KMS-11 (cell line): ENCODE data around the gene MAP2K5.

ENCODE experiments used
- H2AFZ ChIP-seq: fragments of 200-600 bp; sonication (generic); 2 replicates; pipeline ENCODE4 v1.6.1; 2016; ENCODE audit warnings: antibody characterized with exemption, mixed run types, low read depth
- H3K27ac ChIP-seq: fragments of 200-600 bp; sonication (generic); 2 replicates; pipeline ENCODE4 v1.6.1; 2016; ENCODE audit warnings: mild to moderate bottlenecking, mixed run types
- H3K27me3 ChIP-seq: fragments of 200-600 bp; sonication (generic); 2 replicates; pipeline ENCODE4 v1.6.1; 2017; ENCODE audit warnings: mild to moderate bottlenecking, low read depth, mixed run types, moderate library complexity; ENCODE audit not compliant: insufficient read depth
- H3K36me3 ChIP-seq: fragments of 200-600 bp; sonication (generic); 2 replicates; pipeline ENCODE4 v1.6.1; 2017; ENCODE audit warnings: mild to moderate bottlenecking, mixed run types; ENCODE audit not compliant: insufficient read depth
- H3K4me1 ChIP-seq: fragments of 200-600 bp; sonication (generic); 2 replicates; pipeline ENCODE4 v1.6.1; 2016; ENCODE audit warnings: mild to moderate bottlenecking, low read depth, mixed run types; ENCODE audit not compliant: poor library complexity, severe bottlenecking
- H3K4me2 ChIP-seq: fragments of 200-600 bp; sonication (generic); 2 replicates; pipeline ENCODE4 v1.7.0; 2016; ENCODE audit warnings: mild to moderate bottlenecking, mixed run types
- H3K4me3 ChIP-seq: fragments of 200-600 bp; sonication (generic); IDR thresholded peaks from 2 replicates; pipeline ENCODE4 v1.6.1; 2017; ENCODE audit warnings: low read depth, low read length, mixed read lengths; ENCODE audit not compliant: insufficient read depth
- H3K79me2 ChIP-seq: fragments of 200-600 bp; sonication (generic); 2 replicates; pipeline ENCODE4 v1.6.1; 2016; ENCODE audit warnings: low read depth, mixed run types; ENCODE audit not compliant: insufficient read depth
- H3K9ac ChIP-seq: fragments of 200-600 bp; sonication (generic); 2 replicates; pipeline ENCODE4 v1.6.1; 2016; ENCODE audit warnings: mild to moderate bottlenecking, mixed run types
- H4K20me1 ChIP-seq: fragments of 200-600 bp; sonication (generic); 2 replicates; pipeline ENCODE4 v1.6.1; 2016; ENCODE audit warnings: mild to moderate bottlenecking, mixed run types; ENCODE audit not compliant: insufficient read depth
- TF ChIP-seq, protein P1 (sequence below): fragments of 200-600 bp; sonication (generic); conservative IDR thresholded peaks from 2 replicates; pipeline ENCODE4 v1.6.1; 2017; ENCODE audit warnings: low read depth, mild to moderate bottlenecking, antibody characterized with exemption, low read length, moderate library complexity, mixed read lengths

The MAP2K5 gene

DNA sequence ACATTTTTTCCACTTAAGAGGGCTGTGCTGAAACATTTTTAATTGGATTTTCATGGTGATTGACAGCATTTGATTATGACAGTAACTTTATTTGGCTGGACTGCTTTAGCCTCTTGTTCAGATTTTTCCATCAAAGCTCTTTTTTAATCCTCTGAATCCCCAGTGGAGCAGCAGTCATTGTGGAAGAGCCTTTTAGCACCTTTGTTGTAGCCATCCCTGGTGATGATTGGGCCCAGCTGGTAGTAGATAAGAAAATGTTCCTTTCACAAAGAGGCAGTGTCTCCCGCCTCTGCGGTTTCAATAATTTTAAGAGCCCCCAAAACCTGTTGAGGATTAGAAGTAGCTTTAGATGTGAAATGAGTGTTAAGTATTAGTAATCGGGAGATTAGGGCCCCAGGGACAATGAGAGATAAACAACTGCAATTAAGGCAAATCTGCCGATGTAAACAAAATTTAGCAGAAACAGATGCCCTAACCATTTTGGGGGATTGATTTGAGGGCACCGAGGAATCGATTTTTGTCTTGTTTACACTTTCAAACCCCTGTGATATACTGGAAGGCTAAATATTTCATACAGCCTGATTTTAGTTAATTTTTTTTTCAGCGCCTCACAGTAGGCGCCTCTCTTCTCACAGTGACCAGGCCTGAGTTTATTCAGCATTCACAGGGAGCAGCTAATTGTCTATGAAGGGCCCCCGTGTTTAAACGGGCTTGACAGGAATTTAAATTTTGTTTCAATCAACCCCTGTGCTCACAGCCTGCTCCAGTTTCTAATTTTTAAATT lies 239.6 kb downstream of the MAP2K5 start:
- Histone ChIP-seq H3K4me2 (peak overlapping the region; percentile 86), H3K36me3 (no peaks in the 10 kb centered on the region), H4K20me1 (no peaks in the 10 kb centered on the region), H3K9ac (peak overlapping the region; percentile 81), H2AFZ (peak overlapping the region; percentile 60), H3K79me2 (no peaks in the 10 kb centered on the region), H3K27me3 (no peaks in the 10 kb centered on the region), H3K4me3 (no peak overlapping the region), H3K27ac (peak overlapping the region; percentile 96), H3K4me1 (peaks cover 65% of the 10 kb centered on the region)
- TF ChIP-seq, protein P1, sequence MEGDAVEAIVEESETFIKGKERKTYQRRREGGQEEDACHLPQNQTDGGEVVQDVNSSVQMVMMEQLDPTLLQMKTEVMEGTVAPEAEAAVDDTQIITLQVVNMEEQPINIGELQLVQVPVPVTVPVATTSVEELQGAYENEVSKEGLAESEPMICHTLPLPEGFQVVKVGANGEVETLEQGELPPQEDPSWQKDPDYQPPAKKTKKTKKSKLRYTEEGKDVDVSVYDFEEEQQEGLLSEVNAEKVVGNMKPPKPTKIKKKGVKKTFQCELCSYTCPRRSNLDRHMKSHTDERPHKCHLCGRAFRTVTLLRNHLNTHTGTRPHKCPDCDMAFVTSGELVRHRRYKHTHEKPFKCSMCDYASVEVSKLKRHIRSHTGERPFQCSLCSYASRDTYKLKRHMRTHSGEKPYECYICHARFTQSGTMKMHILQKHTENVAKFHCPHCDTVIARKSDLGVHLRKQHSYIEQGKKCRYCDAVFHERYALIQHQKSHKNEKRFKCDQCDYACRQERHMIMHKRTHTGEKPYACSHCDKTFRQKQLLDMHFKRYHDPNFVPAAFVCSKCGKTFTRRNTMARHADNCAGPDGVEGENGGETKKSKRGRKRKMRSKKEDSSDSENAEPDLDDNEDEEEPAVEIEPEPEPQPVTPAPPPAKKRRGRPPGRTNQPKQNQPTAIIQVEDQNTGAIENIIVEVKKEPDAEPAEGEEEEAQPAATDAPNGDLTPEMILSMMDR, result no peak

DNA sequence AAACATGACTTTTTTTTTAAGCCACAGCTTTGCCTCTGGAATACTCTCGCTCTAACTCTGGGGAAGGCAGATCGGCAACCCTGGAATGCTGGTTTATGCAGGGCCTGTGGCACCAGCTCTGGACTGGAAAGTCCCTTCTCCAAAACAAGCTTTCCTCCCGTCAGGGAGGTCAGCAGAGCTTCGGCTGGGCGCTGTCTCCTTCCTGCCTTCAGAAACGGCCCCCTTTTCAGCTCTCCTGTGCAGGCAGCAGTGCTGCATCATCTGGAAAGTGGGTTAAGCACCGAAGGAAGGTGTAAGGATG lies 240.1 kb downstream of the MAP2K5 start:
- H3K79me2 ChIP-seq, result no peaks in the 10 kb centered on the region
- H3K27ac ChIP-seq, result peak overlapping the region; percentile 96
- peak overlapping the region; percentile 81 for H3K9ac ChIP-seq
- H3K36me3 ChIP-seq, result no peaks in the 10 kb centered on the region
- H3K4me3 ChIP-seq, result no peak overlapping the region
- peak overlapping the region; percentile 60 for H2AFZ ChIP-seq
- TF ChIP-seq, protein P1, result no peak
- peak overlapping the region; percentile 86 for H3K4me2 ChIP-seq
- H3K4me1 ChIP-seq, result peaks cover 67% of the 10 kb centered on the region
- no peaks in the 10 kb centered on the region for H3K27me3 ChIP-seq
- no peaks in the 10 kb centered on the region for H4K20me1 ChIP-seq

DNA sequence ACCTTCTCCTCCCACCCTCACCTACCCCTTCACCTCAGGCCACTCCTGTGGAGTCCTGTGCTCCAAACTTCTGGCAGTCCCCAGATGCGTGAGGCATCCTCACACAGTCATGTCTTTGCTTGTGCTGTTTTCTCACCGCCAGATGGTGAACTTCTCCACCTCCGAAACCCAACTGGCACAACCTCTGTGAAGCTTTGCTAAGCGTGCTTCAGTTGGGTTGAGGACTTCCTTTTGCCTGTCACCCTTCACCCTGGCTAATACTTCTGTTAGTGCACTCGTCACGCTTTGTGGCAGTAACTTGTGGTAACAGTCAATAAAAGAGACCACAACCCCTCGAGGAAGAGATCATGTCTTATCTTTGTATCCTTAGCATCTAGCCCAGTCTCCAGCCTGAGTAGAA lies 240.8 kb downstream of the MAP2K5 start:
- Histone ChIP-seq H3K27ac (peak overlapping the region; percentile 96), H3K9ac (peak overlapping the region; percentile 81), H4K20me1 (no peaks in the 10 kb centered on the region), H3K36me3 (no peaks in the 10 kb centered on the region), H2AFZ (peak overlapping the region; percentile 60; the same call in 1 of the 2 replicates), H3K4me2 (peak overlapping the region; percentile 86), H3K27me3 (no peaks in the 10 kb centered on the region), H3K79me2 (no peaks in the 10 kb centered on the region), H3K4me3 (no peak overlapping the region), H3K4me1 (peaks cover 67% of the 10 kb centered on the region)
- TF ChIP-seq, protein P1, result peak; percentile 42

DNA sequence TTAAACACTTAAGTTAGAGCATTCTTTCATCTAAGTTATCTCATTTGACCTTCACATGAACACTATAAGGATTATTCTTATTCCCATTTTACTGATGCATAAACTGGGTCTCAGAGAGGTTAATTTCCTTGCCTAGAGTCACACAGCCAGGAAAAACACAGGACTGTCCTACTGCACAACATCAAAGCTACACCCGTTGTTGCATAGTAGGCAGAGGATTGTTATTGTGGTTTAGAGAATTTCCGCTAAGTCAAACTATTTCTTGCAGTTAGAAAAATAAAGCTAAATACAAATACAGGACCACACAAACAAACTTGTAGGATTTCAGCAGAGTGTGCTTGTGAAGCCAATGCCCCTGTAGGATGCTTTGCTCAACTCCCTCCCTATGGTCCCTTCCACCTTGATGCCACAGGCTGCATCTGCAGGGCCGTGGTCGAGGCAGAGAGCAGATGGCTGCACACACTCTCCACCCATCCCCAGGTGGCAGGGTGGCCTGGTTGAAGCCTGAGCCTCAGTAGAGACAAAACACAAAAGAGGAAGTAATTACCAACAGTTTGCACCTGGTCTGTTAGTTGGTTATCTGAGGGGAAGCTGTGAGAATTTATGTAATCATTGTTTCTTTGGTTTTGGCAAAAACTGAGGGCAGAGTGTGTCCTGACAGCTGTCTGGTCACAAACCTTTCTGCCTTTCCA lies 241.7 kb downstream of the MAP2K5 start:
- Histone ChIP-seq H3K36me3 (no peaks in the 10 kb centered on the region), H3K27ac (peak overlapping the region; percentile 96), H3K4me1 (peaks cover 67% of the 10 kb centered on the region), H3K27me3 (no peaks in the 10 kb centered on the region), H3K9ac (peak overlapping the region; percentile 81; the same call in 1 of the 2 replicates), H3K4me2 (peak overlapping the region; percentile 86), H4K20me1 (no peaks in the 10 kb centered on the region), H2AFZ (no peak overlapping the region), H3K4me3 (no peak overlapping the region), H3K79me2 (no peaks in the 10 kb centered on the region)
- TF ChIP-seq, protein P1, result no peak
